HG03159 (cell line): ENCODE results near the gene LENG9.
A peak's percentile ranks its signal among the peaks of the same experiment; 100 is the strongest.
"Not testable (repeated sequence)": the region's sequence is repeated elsewhere in the genome, so short reads cannot be mapped to it uniquely, and the experiment has no call there.

Source experiments
- ATAC-seq: cut with Tn5 transposase; IDR thresholded peaks from one replicate; pipeline ENCODE4 v1.9.1; 2021; ENCODE audit warnings: mild to moderate bottlenecking, moderate library complexity; ENCODE audit not compliant: unreplicated experiment

Gene LENG9

DNA sequence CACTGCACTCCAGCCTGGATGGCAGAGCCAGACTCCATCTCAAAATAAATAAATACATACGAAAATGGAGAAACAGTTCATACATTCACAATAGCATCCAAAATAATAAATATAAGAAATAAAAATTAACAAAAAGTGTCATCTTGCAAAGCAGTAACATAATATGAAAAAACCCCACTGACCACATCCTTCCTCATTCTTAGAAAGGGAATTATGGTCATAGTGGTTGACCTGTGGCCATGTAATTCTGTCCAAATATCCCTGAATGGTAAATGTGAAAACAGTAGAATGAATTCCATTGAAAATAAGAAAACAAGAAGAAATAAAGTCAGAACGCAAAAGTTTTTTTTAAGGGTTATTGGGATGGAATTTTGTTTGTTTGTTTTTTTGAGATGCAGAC lies 16.5 kb upstream of the LENG9 start:
- ATAC-seq = no peak

DNA sequence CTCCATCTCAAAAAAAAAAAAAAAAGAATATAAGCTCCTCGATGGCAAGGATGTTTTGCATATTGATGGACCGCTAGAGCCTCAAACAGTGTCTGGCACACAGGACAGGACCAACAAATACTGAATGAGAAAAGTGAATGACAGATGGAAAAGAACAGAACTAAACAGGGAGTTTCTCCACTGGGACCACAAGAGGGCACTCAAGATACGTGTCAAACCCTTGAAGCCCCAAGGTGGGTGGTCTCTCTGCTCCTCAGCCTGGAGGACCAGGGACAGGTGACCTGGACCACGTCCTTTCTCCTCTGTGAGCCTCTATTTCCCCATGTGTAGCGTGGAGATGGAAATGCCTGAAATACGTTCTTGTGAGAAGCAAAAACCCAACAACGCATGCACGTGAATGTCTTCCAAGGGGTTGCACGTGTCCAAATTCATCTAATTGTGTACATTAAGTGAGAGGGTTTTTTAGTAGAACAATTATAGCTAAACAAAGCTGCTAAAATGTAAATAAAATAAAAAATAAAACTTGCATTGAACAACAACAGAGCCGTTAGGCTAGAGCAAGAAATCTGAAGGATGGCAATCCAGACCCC lies 15.2 kb upstream of the LENG9 start:
- ATAC-seq = no peak

DNA sequence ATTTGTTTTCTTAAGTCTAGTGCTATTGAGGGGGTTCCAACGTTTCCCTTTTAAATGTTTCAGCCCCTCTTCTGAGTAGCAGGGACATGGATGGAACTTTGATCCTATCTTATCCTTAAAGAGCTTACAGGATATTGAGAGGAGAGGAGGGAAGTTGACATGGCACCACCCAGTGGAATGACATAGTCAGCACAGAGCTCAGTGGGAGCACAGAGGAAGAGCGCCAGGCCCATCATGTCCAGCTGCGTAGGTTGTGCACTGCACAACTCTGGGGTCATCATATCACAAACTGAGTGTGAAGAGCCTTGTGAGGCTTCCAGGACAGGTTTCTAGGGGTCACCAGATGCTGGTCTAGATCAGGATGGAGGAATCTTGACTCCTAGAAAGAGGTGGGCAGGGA lies 14.1 kb upstream of the LENG9 start:
- ATAC-seq = no peak

DNA sequence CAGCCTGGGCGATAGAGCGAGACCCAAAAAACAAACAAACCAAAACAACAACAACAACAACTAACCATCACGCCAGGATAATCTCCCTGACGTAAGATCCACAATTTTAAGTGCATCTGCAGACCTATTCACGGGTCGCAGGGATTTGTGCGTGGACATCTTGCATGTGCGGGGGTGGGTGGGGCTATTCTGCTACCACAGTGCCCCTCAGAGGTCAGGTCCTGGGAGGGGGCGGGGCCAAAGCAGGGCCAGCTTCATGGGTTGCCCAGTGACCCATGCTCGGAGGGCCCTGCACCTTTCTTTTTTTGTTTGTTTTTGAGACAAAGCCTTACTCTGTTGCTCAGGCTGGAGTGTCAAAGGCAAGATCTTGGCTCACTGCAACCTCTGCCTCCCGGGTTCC lies 12.1 kb upstream of the LENG9 start:
- ATAC-seq = no peak

DNA sequence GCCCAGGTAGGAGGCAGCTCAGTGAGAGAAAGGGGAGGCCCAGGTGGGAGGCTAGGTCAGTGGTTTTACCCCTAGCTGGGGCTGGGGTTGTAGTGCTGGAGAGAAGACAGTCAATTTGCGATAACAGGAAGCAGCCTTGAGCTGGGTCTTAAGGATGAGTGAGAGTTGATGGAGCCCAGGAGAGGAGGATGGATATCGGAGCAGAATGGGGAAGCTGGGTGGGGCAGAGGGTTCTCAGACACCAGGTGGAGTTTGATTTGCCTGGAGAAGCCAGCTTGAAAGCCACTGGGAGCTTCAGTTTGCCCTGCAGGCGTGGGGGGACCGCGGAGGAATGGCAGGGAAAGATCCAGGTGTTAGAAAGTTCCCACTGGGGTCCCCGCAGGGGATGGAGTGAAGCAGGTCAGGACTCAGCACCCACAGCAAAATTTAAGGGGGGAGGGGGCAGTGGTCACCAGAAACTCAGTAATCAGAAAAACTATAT lies 10.4 kb upstream of the LENG9 start:
- no peak for ATAC-seq

DNA sequence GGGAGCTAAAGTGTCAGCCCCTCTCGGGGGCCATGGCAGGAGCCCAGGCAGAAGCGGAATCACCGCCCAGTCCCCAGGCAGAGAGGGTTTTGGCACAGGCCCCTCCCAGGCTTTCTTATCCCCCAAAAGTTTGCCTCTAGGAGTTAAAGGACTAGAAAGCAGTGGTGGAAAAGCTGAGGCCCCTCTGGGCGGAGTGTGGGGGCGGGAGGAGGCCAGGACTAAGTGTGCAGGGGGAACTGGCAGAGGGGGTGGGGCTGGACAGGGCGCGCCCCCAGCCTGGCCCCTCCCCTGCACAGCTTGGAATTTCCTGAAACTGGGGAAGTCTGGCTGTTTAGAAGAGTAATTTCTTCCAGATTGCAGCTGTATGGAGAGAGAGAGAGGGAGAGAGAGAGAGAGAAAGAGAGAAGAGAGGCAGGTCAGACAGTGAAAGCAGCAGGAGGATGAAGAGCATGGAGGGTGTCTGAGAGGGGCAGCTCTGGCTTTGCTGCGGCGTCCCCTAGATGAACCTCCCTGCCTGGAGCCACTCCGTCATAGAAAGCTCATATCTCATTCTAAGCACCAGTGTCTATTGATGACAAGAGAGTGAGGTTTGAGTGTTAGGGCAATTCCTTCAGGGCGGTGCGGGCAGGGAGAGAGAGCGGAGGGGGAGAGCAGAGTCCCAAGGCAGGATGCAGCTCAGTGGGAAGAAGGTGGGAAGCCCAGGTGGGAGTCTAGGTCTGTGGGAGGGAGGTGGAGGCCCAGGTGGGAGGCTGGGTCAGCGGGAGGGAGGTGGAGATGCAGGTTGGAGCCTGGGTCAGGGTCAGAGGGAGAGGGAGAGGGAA lies 9.7 kb upstream of the LENG9 start, which contains the start of gene CDC42EP5:
Gene CDC42EP5 (minus strand): TSS at position 226 of the 821 bp plus-strand sequence. CDS start 7,749 bp downstream, outside the sequence.
- no peak for ATAC-seq

DNA sequence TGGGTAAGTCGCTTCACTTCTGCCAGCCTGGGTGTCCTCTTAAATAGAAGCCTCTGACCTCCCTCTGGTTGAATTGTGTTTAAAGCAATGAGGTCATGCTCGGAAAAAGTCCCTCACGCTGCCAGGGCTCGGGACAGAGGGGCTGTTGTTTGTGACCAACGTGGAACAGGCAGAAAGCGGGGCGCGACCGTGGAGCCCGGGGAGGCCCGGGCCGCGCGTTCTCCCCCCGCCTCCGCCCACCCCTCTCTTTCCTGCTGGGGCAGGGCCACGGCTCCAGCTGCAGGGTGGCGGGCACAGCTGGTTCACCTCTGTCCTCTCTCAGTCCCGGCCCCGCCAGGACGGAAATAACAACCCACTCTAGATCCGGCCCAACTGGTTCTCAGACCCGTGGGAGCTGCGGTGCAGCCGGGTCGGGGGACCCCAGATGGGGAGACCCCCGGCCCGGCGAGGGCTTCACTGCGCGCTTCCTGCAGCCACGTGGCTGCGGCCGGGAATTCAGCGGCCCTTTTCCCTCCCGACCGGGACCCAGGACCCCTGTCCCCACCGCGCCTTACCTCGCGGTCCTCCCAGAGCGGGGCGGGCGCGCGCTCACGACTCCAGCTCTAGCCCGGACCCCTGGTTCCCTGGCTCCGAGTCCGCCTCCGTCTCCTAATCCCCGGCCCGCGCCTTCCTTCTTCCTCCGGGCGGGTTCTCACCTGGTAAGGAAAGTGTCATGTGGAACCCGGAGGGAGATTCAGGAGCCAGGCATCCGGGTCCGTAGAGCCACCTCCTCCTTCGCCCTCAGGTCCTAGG lies 7.6 kb upstream of the LENG9 start:
- no peak for ATAC-seq

DNA sequence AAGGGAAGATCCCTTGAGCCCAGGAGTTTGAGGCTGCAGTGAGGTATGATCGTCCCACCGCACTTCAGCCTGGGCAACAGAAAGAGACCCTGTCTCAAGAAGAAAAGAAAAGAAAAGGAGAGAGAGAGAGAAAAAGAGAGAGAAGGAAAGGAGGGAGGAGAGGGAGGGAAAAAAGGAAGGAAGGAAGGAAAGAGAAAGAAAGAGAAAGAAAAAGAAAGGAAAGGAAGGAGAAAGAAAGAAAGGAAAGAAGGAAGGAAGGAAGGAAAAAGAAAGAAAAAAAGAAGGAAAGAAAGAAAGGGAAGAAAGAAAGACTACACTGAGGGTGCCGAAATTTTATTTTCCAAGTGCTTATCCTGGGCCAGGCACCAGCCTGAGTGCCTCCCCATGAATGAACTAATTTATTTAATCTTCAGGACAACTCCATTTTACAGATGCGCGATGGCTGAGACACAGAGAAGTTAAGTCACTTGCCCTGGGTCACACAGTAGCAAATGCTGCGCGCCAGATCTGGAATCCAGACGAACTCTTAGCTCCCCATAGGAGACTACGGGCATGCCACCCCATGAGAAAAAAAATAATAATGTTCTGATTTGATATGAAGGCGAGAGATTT lies 6.8 kb upstream of the LENG9 start:
- no peak for ATAC-seq

DNA sequence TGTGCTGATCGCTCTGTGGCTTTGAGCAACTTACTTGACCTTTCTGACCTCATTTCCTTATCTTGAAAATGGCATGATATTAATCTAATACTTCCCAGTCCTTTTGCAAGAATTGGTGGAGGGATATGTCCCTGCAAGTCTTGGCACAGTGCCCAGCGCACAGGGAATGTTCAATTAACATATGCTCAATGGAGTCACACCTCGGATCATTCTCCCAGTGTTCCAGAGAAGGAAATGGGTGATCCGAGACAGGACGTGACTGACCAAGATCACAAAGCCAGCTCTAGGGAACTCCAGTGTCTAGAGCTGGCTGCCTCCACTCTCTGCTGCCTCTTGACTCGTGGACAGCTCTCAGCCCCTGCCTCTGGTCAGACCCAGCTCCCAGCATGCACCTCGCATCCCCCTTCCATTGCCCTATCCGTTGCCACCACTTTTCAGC lies 5.9 kb upstream of the LENG9 start:
- no peak for ATAC-seq

DNA sequence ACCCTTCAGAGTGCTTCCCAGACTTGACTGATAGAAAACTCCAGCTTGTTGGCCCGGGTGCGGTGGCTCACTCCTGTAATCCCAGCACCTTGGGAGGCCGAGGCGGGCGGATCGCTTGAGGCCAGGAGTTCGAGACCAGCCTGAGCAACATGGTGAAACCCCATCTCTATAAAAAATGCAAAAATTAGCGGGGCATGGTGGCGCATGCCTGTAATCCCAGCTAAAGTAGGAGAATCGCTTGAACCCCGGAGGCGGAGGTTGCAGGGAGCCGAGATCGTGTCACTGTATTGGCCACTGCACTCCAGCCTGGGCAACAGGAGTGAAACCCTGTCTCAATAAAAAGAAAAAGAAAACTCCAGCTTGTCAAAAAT lies 2.5 kb upstream of the LENG9 start:
- not testable (repeated sequence) for ATAC-seq

DNA sequence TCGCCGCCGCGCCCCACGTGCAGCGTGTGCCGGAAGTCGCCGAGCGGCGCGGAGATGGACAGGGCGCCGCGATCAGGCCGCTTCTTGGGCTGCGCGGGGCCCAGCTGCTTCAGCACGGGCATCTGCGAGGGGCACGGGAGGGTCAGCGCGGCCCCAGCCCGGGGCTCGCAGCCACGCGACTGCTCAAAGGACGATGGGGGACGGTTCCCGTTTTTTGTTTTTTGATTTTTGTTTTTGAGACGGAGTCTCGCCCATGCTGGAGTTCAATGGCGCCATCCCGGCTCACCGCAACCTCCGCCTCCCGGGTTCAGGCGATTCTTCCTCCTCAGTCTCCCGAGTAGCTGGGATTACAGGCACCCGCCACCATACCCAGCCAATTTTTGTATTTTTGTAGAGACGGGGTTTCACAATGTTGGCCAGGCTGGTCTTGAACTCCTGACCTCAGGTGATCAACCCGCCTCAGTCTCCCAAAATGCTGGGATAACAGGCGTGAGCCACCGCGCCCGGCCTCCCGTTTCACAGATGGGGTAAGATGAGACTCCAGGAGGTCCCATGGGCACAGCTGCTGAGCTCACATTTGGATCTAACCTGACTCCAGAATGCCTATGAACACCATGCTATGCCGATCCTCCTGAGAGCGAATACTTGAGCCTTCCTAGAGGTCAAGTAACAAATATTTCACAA lies 2.0 kb upstream of the LENG9 start:
- ATAC-seq = no peak

DNA sequence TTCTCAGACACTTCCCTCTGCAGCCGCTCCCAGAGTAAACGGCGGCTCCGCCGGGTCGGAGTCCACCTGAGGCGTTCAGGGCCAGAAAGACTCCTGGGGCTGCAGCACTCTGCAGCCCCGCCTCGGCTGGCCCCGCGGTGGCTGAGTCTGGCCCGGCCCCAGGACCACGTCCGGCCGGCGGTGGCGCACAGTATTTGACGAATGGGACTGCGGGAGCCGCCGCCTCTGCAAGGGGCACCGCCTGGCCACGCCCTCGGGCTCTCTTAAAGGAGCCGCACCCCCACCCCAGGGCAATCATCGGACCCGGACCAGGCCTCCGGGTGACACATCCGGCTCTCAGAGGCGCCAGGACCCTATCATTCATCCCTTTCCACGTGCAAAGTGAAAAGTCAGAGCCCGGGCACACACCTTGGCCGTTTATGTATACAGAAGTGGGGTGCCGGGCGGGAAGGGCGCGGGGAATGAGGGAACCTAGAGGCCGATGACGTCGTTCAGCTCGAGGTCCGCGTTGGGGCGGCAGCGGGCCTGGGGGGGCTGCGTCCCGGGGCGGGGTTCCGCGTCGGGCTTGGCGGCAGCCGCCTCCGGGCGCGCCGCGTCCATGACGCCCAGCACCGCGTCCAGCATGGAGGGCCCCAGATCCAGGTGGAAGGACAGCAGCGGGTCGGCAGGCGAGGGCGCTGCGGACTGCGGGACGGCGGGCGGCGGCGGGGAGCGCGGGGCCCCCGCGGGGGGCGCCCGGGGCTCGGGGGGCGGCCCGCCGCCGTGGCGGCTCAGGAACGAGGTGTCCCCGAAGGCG lies 1.2 kb upstream of the LENG9 start:
- ATAC-seq = peak; percentile 39

DNA sequence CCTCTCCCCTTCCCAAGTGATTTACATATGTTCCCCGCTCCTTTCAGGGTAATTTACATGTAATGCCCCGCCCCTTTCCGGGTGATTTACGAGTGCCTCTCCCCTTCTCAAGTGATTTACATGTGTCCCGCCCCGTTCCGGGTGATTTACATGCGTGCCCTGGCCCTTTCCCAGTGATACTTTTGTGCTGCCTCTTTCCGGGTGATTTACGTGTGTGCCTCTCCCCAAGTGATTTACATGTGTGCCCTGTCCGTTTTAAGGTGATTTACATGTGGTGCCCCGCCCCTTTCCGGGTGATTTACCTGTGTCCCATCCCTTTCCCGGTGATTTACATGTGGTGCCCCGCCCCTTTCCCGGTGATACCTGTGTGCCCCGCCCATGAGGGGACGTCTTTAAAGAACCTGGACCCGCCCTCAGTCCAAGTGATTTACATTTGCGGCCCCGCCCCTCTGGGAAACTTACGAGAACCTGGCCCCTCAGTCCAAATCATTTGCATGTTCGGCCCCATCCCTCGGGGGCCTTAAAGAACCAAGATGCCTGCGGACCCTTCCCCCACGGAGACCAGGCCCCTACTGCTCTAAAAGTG lies 559 bp upstream of the LENG9 start:
- peak; percentile 40 for ATAC-seq

DNA sequence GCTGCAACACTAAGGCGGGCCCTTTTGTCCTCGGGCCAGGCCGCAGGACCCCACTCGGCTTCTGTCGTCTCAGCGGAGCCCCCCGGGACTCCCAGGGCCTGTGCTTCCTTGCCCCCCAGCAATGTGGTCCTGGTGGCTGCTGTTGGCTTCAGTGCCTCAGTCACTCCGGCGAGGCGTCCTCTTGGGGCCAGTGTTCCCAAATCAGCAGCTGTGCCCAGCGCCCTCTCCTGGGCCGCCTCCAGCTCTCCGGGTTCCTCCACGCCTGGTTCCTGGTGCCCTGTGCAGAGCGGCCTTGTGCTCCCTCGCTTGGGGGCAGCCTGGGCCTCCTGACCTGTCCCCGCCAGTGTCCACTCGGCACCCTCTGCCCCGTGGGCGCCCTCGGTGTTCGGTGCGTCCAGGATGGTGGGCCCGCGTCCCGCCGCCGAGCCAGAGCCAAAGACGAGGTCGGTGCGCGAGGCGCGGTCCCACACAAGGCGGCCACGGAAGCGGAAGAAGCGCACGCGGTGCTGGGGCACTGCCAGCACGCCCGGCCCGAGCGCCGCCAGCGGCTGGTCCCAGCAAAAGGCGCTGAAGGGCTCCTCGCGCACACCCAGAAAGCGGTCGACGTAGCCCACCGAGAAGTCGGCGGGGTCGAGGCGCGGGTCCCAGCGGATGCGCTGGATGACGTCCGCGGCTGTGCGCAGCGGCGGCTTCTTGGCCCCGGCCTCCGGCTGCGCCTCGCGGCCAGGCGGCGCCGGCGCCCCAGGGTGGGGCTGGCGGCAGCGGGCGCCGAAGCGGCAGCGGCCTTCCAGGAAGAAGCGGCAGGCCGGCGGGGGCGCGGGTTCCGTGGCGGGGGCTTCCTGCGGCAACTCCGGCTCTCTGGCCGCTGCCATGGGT lies 685 bp downstream of the LENG9 start:
- peak; percentile 23 for ATAC-seq

DNA sequence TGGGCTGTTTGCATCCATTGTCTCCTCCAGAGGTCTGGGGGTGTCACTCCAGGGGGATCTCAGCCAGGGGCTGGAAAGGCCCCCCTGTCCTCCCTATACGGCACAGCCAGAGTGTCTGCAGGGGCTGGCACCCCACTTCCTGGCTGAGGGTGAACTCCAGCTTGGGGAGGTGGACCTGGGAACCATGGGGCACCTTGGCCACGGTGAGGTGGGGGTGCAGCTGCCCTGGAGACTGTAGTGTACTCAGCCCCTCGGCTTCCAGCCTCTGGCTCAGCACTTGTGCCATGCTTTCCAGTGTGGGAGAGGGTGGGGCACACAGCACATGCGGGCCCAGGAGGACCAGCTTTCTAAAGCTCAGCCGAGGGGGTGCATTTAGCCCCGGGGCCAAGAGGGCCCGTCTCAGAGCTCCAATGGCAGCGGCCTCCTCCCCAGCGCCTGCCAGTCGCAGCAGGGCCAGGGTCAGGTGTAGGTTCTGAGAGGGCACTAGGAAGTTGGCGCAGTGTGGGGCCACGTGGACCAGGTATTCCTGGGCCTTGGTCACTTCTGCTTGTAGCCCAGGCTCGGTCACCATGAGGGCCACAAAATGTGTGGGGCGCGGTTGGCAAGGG lies 1.4 kb downstream of the LENG9 start:
- no peak for ATAC-seq

DNA sequence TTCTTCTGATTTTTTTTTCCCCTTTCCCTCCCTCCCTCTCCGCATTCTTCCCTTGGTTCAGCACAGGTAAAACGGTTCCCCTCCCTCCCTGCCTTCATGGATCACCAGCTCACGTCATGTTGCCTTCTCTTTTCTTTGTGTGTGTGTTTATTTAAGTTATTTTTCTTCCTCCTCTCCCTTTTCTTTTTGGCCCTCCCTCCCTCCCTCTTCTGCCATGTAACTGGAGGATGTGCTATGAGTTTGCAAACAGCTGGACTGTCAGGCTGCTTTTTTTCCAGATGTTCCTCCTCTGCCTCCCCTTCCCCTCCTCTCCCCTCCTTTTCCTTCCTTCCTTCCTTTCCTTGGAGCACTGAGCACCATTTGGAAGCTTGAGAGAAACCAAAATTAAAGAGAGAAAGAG lies 2.0 kb downstream of the LENG9 start:
- ATAC-seq = no peak

DNA sequence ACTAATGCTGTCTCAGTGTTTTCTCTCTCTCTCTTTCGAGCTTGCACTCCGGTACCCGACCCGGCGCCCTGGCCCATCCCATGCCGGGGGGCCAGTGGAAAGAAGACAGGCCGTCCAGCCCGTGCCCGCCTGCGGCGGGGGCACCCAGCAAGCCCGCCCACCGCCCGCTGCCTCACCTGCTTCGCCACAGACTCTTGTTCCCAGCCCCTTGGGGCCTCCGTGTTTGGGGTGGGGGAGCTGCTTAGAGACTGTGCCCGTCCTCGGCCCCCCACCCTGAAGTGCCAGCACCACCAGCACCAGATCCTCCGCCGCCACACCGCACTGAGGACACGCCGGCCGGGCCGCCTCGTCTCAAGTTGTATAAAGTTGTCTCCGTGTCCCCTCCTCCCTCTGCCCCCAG lies 2.4 kb downstream of the LENG9 start:
- no peak for ATAC-seq
